WTC11 (cell line): ENCODE data around the gene CLCA1.

Experiments
- CTCF ChIP-seq: fragments of 200-600 bp; IDR thresholded peaks from 2 replicates; pipeline ENCODE4 v1.8.0; 2022; ENCODE audit warnings: antibody characterized with exemption
- IRF2 ChIP-seq: sonication (generic); formaldehyde crosslinking; IDR thresholded peaks from 2 replicates; pipeline ENCODE4 v1.8.0; 2022; ENCODE audit warnings: low read depth, missing genetic modification reagents, borderline replicate concordance
- NR2C2 ChIP-seq: sonication (generic); formaldehyde crosslinking; IDR thresholded peaks from 2 replicates; pipeline ENCODE4 v1.8.0; 2022; ENCODE audit warnings: mild to moderate bottlenecking, missing genetic modification reagents
- ZMAT4 ChIP-seq: fragments of 250-450 bp; sonication (Bioruptor Pico); IDR thresholded peaks from 2 replicates; pipeline ENCODE4 v1.9.0; 2021; ENCODE audit warnings: mild to moderate bottlenecking
- TF ChIP-seq, protein P1 (sequence below): sonication (generic); formaldehyde crosslinking; IDR thresholded peaks from 2 replicates; pipeline ENCODE4 v1.8.0; 2022; ENCODE audit warnings: missing genetic modification reagents
- TF ChIP-seq, protein P2 (sequence below): sonication (generic); formaldehyde crosslinking; IDR thresholded peaks from 2 replicates; pipeline ENCODE4 v1.8.0; 2022; ENCODE audit warnings: mild to moderate bottlenecking, missing genetic modification reagents
- TF ChIP-seq, protein P3 (sequence below): sonication (generic); formaldehyde crosslinking; IDR thresholded peaks from 2 replicates; pipeline ENCODE4 v1.8.1; 2022; ENCODE audit warnings: mild to moderate bottlenecking, moderate library complexity, missing genetic modification reagents
- TF ChIP-seq, protein P4 (sequence below): sonication (generic); formaldehyde crosslinking; IDR thresholded peaks from 2 replicates; pipeline ENCODE4 v1.8.0; 2023; ENCODE audit warnings: mild to moderate bottlenecking, missing genetic modification reagents

DNA sequence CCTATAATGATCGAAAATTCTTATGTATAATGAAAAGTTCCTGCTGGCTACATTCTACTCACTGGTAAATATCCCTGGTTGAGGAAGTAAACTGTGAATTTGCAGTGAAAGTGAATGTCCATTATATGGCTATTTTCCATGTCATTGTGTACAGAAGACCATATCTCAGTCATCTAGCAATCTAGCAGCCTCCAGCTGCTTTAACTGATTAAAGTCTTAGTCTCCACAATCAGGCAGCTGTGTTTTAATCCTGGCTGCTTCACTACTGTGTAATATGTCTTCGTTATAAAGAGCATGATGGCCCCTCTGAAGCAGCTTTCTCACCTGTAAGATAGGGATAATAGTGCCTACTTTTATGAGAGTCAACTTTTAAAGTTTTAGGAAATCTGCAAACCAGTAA is 33.4 kb upstream of the CLCA1 start:
- TF ChIP-seq ZMAT4 (CRISPR knock-in tag), result no peak
- TF ChIP-seq, protein P1, sequence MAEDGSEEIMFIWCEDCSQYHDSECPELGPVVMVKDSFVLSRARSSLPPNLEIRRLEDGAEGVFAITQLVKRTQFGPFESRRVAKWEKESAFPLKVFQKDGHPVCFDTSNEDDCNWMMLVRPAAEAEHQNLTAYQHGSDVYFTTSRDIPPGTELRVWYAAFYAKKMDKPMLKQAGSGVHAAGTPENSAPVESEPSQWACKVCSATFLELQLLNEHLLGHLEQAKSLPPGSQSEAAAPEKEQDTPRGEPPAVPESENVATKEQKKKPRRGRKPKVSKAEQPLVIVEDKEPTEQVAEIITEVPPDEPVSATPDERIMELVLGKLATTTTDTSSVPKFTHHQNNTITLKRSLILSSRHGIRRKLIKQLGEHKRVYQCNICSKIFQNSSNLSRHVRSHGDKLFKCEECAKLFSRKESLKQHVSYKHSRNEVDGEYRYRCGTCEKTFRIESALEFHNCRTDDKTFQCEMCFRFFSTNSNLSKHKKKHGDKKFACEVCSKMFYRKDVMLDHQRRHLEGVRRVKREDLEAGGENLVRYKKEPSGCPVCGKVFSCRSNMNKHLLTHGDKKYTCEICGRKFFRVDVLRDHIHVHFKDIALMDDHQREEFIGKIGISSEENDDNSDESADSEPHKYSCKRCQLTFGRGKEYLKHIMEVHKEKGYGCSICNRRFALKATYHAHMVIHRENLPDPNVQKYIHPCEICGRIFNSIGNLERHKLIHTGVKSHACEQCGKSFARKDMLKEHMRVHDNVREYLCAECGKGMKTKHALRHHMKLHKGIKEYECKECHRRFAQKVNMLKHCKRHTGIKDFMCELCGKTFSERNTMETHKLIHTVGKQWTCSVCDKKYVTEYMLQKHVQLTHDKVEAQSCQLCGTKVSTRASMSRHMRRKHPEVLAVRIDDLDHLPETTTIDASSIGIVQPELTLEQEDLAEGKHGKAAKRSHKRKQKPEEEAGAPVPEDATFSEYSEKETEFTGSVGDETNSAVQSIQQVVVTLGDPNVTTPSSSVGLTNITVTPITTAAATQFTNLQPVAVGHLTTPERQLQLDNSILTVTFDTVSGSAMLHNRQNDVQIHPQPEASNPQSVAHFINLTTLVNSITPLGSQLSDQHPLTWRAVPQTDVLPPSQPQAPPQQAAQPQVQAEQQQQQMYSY (CRISPR knock-in tag), result no peak
- no peak for TF ChIP-seq CTCF
- TF ChIP-seq, protein P2, sequence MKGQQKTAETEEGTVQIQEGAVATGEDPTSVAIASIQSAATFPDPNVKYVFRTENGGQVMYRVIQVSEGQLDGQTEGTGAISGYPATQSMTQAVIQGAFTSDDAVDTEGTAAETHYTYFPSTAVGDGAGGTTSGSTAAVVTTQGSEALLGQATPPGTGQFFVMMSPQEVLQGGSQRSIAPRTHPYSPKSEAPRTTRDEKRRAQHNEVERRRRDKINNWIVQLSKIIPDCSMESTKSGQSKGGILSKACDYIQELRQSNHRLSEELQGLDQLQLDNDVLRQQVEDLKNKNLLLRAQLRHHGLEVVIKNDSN (CRISPR knock-in tag), result no peak
- no peak for TF ChIP-seq IRF2
- no peak for TF ChIP-seq NR2C2 (CRISPR knock-in tag)
- TF ChIP-seq, protein P3, sequence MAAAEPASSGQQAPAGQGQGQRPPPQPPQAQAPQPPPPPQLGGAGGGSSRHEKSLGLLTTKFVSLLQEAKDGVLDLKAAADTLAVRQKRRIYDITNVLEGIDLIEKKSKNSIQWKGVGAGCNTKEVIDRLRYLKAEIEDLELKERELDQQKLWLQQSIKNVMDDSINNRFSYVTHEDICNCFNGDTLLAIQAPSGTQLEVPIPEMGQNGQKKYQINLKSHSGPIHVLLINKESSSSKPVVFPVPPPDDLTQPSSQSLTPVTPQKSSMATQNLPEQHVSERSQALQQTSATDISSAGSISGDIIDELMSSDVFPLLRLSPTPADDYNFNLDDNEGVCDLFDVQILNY (CRISPR knock-in tag), result no peak
- TF ChIP-seq, protein P4, sequence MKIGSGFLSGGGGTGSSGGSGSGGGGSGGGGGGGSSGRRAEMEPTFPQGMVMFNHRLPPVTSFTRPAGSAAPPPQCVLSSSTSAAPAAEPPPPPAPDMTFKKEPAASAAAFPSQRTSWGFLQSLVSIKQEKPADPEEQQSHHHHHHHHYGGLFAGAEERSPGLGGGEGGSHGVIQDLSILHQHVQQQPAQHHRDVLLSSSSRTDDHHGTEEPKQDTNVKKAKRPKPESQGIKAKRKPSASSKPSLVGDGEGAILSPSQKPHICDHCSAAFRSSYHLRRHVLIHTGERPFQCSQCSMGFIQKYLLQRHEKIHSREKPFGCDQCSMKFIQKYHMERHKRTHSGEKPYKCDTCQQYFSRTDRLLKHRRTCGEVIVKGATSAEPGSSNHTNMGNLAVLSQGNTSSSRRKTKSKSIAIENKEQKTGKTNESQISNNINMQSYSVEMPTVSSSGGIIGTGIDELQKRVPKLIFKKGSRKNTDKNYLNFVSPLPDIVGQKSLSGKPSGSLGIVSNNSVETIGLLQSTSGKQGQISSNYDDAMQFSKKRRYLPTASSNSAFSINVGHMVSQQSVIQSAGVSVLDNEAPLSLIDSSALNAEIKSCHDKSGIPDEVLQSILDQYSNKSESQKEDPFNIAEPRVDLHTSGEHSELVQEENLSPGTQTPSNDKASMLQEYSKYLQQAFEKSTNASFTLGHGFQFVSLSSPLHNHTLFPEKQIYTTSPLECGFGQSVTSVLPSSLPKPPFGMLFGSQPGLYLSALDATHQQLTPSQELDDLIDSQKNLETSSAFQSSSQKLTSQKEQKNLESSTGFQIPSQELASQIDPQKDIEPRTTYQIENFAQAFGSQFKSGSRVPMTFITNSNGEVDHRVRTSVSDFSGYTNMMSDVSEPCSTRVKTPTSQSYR (CRISPR knock-in tag), result no peak
